HepG2 (cell line): Measurements from ENCODE around the gene HOXC9. TPM values are rescaled to one million over a fixed set of nuclear protein-coding genes. Genes with fewer than 3 reads are reported as not detected.

Experiments
- ATAC-seq: fragments of 200-7000 bp; cut with Tn5 transposase; 3 replicates; pipeline ENCODE4 v1.9.1; 2020; ENCODE audit warnings: mild to moderate bottlenecking, moderate library complexity
- BruUV-seq: library from RNA; stranded (reverse); fragments of 400-500 nt; replicated peaks from 2 replicates; lab custom pipeline; 2021; lab: Mats Ljungman, UMichigan
- CTCF ChIA-PET: fragments of 300-600 bp; formaldehyde crosslinking; extraction: SDS; loops from one replicate; lab custom pipeline; 2021; ENCODE audit warnings: low total read pairs, inconsistent platforms, low intra/inter-chr PET ratio; lab: Yijun Ruan, JAX
- POLR2A ChIA-PET: fragments of 350-600 bp; sonication (Branson Sonifier 250); formaldehyde crosslinking; loops from one replicate; lab custom pipeline; 2020; ENCODE audit warnings: antibody characterized with exemption, inconsistent platforms; lab: Yijun Ruan, JAX
- DNase-seq: peaks from one replicate; pipeline ENCODE4 v3.0.0-alpha.2; 2015; ENCODE audit warnings: low spot score
- FAIRE-seq: peaks from 3 replicates; lab custom pipeline; 2011; peaks lifted over from hg19 to GRCh38; lab: Jason Lieb, UNC
- H2AFZ ChIP-seq: one replicate; pipeline ENCODE4 v1.6.1; 2011; ENCODE audit warnings: low read length, inconsistent platforms
- H3K27ac ChIP-seq: fragments of 300-600 bp; 3 replicates; pipeline ENCODE4 v1.8.0; 2011; ENCODE audit warnings: mixed run types, mild to moderate bottlenecking, mixed read lengths, low read length, inconsistent platforms; ENCODE audit not compliant: insufficient read depth; ENCODE audit errors: extremely low read length
- H3K27me3 ChIP-seq, 2 experiments: fragments of 200-600 bp in 1 of 2; 2 replicates in 1 of 2; 3 replicates in 1 of 2; pipeline versions ENCODE4 v1.6.0 to v1.8.0; 2011; ENCODE audit warnings: low read length in 2 of 2, mild to moderate bottlenecking in 2 of 2, moderate library complexity in 2 of 2, inconsistent platforms in 1 of 2; ENCODE audit not compliant: insufficient read depth in 2 of 2, control insufficient read depth in 1 of 2
- H3K36me3 ChIP-seq, 2 experiments: fragments of 200-600 bp in 1 of 2; replicated peaks in 1 of 2; 2 replicates in 1 of 2; 3 replicates in 1 of 2; pipeline versions ENCODE4 v1.5.1 to v1.8.0; 2011; ENCODE audit warnings: low read length in 2 of 2, inconsistent platforms in 1 of 2; ENCODE audit not compliant: insufficient read depth in 2 of 2, control insufficient read depth in 1 of 2
- H3K4me1 ChIP-seq: 2 replicates; pipeline ENCODE4 v1.5.1; 2012; ENCODE audit warnings: low read length, inconsistent platforms; ENCODE audit not compliant: insufficient read depth
- H3K4me2 ChIP-seq: 2 replicates; pipeline ENCODE4 v1.6.0; 2011; ENCODE audit warnings: low read depth, low read length, inconsistent platforms
- H3K4me3 ChIP-seq, 3 experiments: fragments of 200-600 bp in 1 of 3; sonication (generic), shearing (Covaris generic) in 1 of 3; replicated peaks in 1 of 3; 2 replicates each; pipeline ENCODE4 v1.5.1; 2011 to 2016; ENCODE audit warnings: low read length in 3 of 3, inconsistent platforms in 2 of 3, low read depth in 2 of 3, mild to moderate bottlenecking in 2 of 3, control low read depth in 1 of 3, mixed read lengths in 1 of 3; ENCODE audit not compliant: insufficient read depth in 1 of 3
- H3K79me2 ChIP-seq: one replicate; pipeline ENCODE4 v1.6.1; 2011; ENCODE audit warnings: low read length, inconsistent platforms; ENCODE audit not compliant: insufficient read depth
- H3K9ac ChIP-seq: 2 replicates; pipeline ENCODE4 v1.6.0; 2011; ENCODE audit warnings: mild to moderate bottlenecking, low read depth, low read length, inconsistent platforms; ENCODE audit not compliant: insufficient read depth
- H3K9me3 ChIP-seq: 2 replicates; pipeline ENCODE4 v1.5.1; 2012; ENCODE audit warnings: mild to moderate bottlenecking, low read length
- H4K20me1 ChIP-seq: 2 replicates; pipeline ENCODE4 v1.6.0; 2011; ENCODE audit warnings: inconsistent platforms, mild to moderate bottlenecking, low read length, moderate library complexity; ENCODE audit not compliant: insufficient read depth
- ARHGAP35 ChIP-seq: sonication (generic); formaldehyde crosslinking; IDR thresholded peaks from 2 replicates; pipeline ENCODE4 v1.9.0; 2022; ENCODE audit warnings: mild to moderate bottlenecking, inconsistent platforms, moderate library complexity, missing genetic modification reagents, borderline replicate concordance
- ARID5B ChIP-seq: IDR thresholded peaks from 2 replicates; pipeline ENCODE4 v1.4.0; 2020; ENCODE audit warnings: mild to moderate bottlenecking, missing genetic modification reagents
- MZF1 ChIP-seq: sonication (generic); formaldehyde crosslinking; IDR thresholded peaks from 2 replicates; pipeline ENCODE4 v1.8.1; 2023; ENCODE audit warnings: mild to moderate bottlenecking, missing genetic modification reagents, borderline replicate concordance
- SP4 ChIP-seq: sonication (generic); formaldehyde crosslinking; IDR thresholded peaks from 2 replicates; pipeline ENCODE4 v1.8.1; 2023; ENCODE audit warnings: mild to moderate bottlenecking, missing genetic modification reagents
- ZNF839 ChIP-seq: sonication (generic); formaldehyde crosslinking; IDR thresholded peaks from 2 replicates; pipeline ENCODE4 v1.4.0; 2020; ENCODE audit warnings: missing genetic modification reagents, mild to moderate bottlenecking, borderline replicate concordance
- WGBS: methylation state at CpG from one replicate; pipeline ENCODE4 v1.1.6; 2017; ENCODE audit warnings: low lambda C conversion rate; 5-methylcytosine and 5-hydroxymethylcytosine counted together
- in situ Hi-C: cut with HindIII; loops from 2 replicates; pipeline ENCODE4 v1.10.0; 2017; ENCODE audit warnings: low pct_unique_long_range_greater_than_20kb; ENCODE audit not compliant: extremely low pct_ligation_motif_present
- intact Hi-C: fragments of 100-400 bp; cut with micrococcal nuclease; formaldehyde crosslinking; loops from one replicate; pipeline ENCODE4 v1.10.0; 2022; ENCODE audit not compliant: unreplicated experiment
- polyA plus RNA-seq, 8 experiments: library from polyadenylated mRNA; depleted of rRNA in 3 of 8; stranded (reverse) in 7 of 8; unstranded in 1 of 8; fragments of >200 nt; fragmentation: Illumina TruSeq in 4 of 8; extraction: Trizol in 4 of 8; gene quantifications; 2 replicates each; pipeline versions ENCODE4 v1.2.1 to v1.2.3, GENCODE V29; 2011 to 2016; ENCODE audit warnings: low read depth in 4 of 8, missing spikeins in 1 of 8, mixed read lengths in 1 of 8; ENCODE audit not compliant: insufficient read depth in 1 of 8
- total RNA-seq, 5 experiments: library from RNA; depleted of rRNA; stranded (reverse); fragments of >200 nt; fragmentation: Illumina TruSeq; extraction: Trizol; gene quantifications; 2 replicates each; pipeline ENCODE4 v1.2.3, GENCODE V29; 2016; ENCODE audit warnings: low read depth in 1 of 5

Gene HOXC9
- total and polyA plus RNA-seq, 2 of the 13 experiments (the other 11 are each of a cell fraction or from before 2014, with no cell fraction given) = 0.11 to 1.1 TPM

GRCh38 chr12:53980104-53980801, 19.7 kb upstream of the HOXC9 start:
- no peak for ATAC-seq
- Histone ChIP-seq H3K9ac (no peak overlapping the region), H2AFZ (no peak overlapping the region), H4K20me1 (no peaks in the 10 kb centered on the region), H3K79me2 (no peaks in the 10 kb centered on the region), H3K27me3 (peaks cover 5 to 75% of the 10 kb centered on the region in 2 experiments), H3K36me3 (no peaks in the 10 kb centered on the region), H3K27ac (no peak overlapping the region), H3K4me3 (no peak overlapping the region), H3K9me3 (no peaks in the 10 kb centered on the region), H3K4me1 (peaks cover 31% of the 10 kb centered on the region), H3K4me2 (no peak overlapping the region)
- FAIRE-seq = no peak
- TF ChIP-seq ZNF839 (no peak), ARID5B (no peak), SP4 (CRISPR knock-in tag) (no peak), MZF1 (CRISPR knock-in tag) (no peak), ARHGAP35 (no peak)
- intact Hi-C loops = no loop called here
- POLR2A ChIA-PET = no interaction called here
- WGBS = 71% methylated on average over 7 of the region's 7 CpGs
- CTCF ChIA-PET = no interaction called here
- BruUV-seq = no TSS peak
- no peak for DNase-seq
- in situ Hi-C loops = no loop called here
